A172 (cell line): Measurements from ENCODE around the gene APOL2. TPM values are rescaled to one million over a fixed set of nuclear protein-coding genes. Genes with fewer than 3 reads are reported as not detected.

Experiments used
- total RNA-seq: library from RNA; depleted of rRNA; stranded (reverse); fragments of >200 nt; shearing (Covaris generic); gene quantifications from 2 replicates; pipeline ENCODE4 v1.2.3, GENCODE V29; 2014; rRNA removed

Gene APOL2
- total RNA-seq, 1 experiment from 2014 or later, result 46.9 TPM

Other genes starting within 250 kb of the APOL2 start
- gene RBFOX2, start 210.7 kb downstream of the APOL2 start, total RNA-seq, result 41.7 and 47.5 TPM in 2 replicates
- 3.1 and 3.9 TPM in 2 replicates for gene APOL3, start 78.8 kb downstream of the APOL2 start, total RNA-seq
- gene APOL4, start 37.7 kb downstream of the APOL2 start, total RNA-seq, result 0.74 TPM in 1 of 2 replicates, not detected in the other
- 10.7 and 12.1 TPM in 2 replicates for gene APOL1, start 13.6 kb upstream of the APOL2 start, total RNA-seq
- 180 and 245 TPM in 2 replicates for gene MYH9, start 148.4 kb upstream of the APOL2 start, total RNA-seq
- gene TXN2, start 242.1 kb upstream of the APOL2 start, total RNA-seq, result 9.9 and 24.2 TPM in 2 replicates